ENCODE results near the gene ERMARD.

Gene ERMARD

GRCh38 chr6:169778646-169779045 is 27.2 kb downstream of the ERMARD start:
- H3K9me3 ChIP-seq (replicated peaks in 1 of 2; ENCODE audit: control insufficient read depth in 2 of 2, insufficient read depth in 1 of 2, low read depth in 1 of 2, low read length in 2 of 2): peaks cover 0 to 4% of the 10 kb centered on the region in 2 donors
- WGBS, 2 donors (ENCODE audit: extremely low coverage in 2 of 2, insufficient read length in 2 of 2, insufficient replicate concordance in 1 of 2): no CpG with 5 or more reads among the region's 12 CpGs
- H3K9ac ChIP-seq (ENCODE audit: low read depth, low read length, poor library complexity): no peak overlapping the region
- peaks cover 4% of the 10 kb centered on the region for H3K79me1 ChIP-seq (ENCODE audit: low read depth, low read length)
- no peaks in the 10 kb centered on the region for H3K4me1 ChIP-seq (ENCODE audit: control insufficient read depth in 2 of 2, insufficient read depth in 1 of 2, low read depth in 1 of 2, low read length in 2 of 2)
- no peak overlapping the region for H4K91ac ChIP-seq (ENCODE audit: low read depth, low read length, poor library complexity)
- no peak overlapping the region for H2BK5ac ChIP-seq (ENCODE audit: low read length)
- no peak overlapping the region for H3K4me3 ChIP-seq (ENCODE audit: low read length in 2 of 2)
- no peak overlapping the region for H3K4me2 ChIP-seq (ENCODE audit: insufficient read depth, low read length, poor library complexity, severe bottlenecking)
- H3K18ac ChIP-seq (ENCODE audit: low read length): no peak overlapping the region
- no peak overlapping the region for H2BK120ac ChIP-seq (ENCODE audit: low read depth, low read length)
- peaks cover 7 to 60% of the 10 kb centered on the region in 2 donors for H3K36me3 ChIP-seq (replicated peaks in 1 of 2; ENCODE audit: control insufficient read depth in 2 of 2, insufficient read depth in 2 of 2, low read length in 2 of 2)
- H3K4ac ChIP-seq (ENCODE audit: low read length): no peak overlapping the region
- no peak overlapping the region for H3K27ac ChIP-seq (replicated peaks; ENCODE audit: low read length)
- H4K8ac ChIP-seq (ENCODE audit: low read depth, low read length): no peak overlapping the region
- H2AFZ ChIP-seq (ENCODE audit: low read length): no peak overlapping the region
- H2BK12ac ChIP-seq (ENCODE audit: low read length): no peak overlapping the region
- H3K27me3 ChIP-seq (ENCODE audit: control insufficient read depth in 3 of 3, insufficient read depth in 3 of 3, low read depth in 1 of 3, low read length in 3 of 3): no peaks in the 10 kb centered on the region
- H2AK5ac ChIP-seq (ENCODE audit: low read depth, low read length): no peak overlapping the region
- H3K14ac ChIP-seq (ENCODE audit: low read length): no peak overlapping the region
- H3K23ac ChIP-seq (ENCODE audit: low read depth, low read length, poor library complexity): no peak overlapping the region
- DNase-seq (ENCODE audit: low spot score): no peak
- H2BK15ac ChIP-seq (ENCODE audit: low read length): no peak overlapping the region

- no peak overlapping the region for H2AK5ac ChIP-seq (ENCODE audit: low read depth, low read length)
- no peak overlapping the region for H3K23ac ChIP-seq (ENCODE audit: low read depth, low read length, poor library complexity)
- H3K18ac ChIP-seq (ENCODE audit: low read length): no peak overlapping the region
- H3K27ac ChIP-seq (replicated peaks; ENCODE audit: low read length): no peak overlapping the region
- peak overlapping the region; percentile 30 for H2BK5ac ChIP-seq (ENCODE audit: low read length)
- H4K91ac ChIP-seq (ENCODE audit: low read depth, low read length, poor library complexity): no peak overlapping the region
- H3K4me2 ChIP-seq (ENCODE audit: insufficient read depth, low read length, poor library complexity, severe bottlenecking): no peak overlapping the region
- H3K9ac ChIP-seq (ENCODE audit: low read depth, low read length, poor library complexity): no peak overlapping the region
- no peak overlapping the region for H2BK120ac ChIP-seq (ENCODE audit: low read depth, low read length)
- no CpG with 5 or more reads among the region's 8 CpGs for WGBS, 2 donors (ENCODE audit: extremely low coverage in 2 of 2, insufficient read length in 2 of 2, insufficient replicate concordance in 1 of 2)
- H2AFZ ChIP-seq (ENCODE audit: low read length): no peak overlapping the region
- H2BK12ac ChIP-seq (ENCODE audit: low read length): no peak overlapping the region
- peaks cover 4% of the 10 kb centered on the region for H3K79me1 ChIP-seq (ENCODE audit: low read depth, low read length)
- peak overlapping the region in 1 of 2 donors; percentile 38 for H3K4me3 ChIP-seq (ENCODE audit: low read length in 2 of 2)
- H2BK15ac ChIP-seq (ENCODE audit: low read length): no peak overlapping the region
- H3K9me3 ChIP-seq (replicated peaks in 1 of 2; ENCODE audit: control insufficient read depth in 2 of 2, insufficient read depth in 1 of 2, low read depth in 1 of 2, low read length in 2 of 2): peaks cover 0 to 4% of the 10 kb centered on the region in 2 donors
- H4K8ac ChIP-seq (ENCODE audit: low read depth, low read length): no peak overlapping the region
- H3K36me3 ChIP-seq (replicated peaks in 1 of 2; ENCODE audit: control insufficient read depth in 2 of 2, insufficient read depth in 2 of 2, low read length in 2 of 2): peaks cover 7 to 62% of the 10 kb centered on the region in 2 donors
- no peaks in the 10 kb centered on the region for H3K4me1 ChIP-seq (ENCODE audit: control insufficient read depth in 2 of 2, insufficient read depth in 1 of 2, low read depth in 1 of 2, low read length in 2 of 2)
- no peak overlapping the region for H3K14ac ChIP-seq (ENCODE audit: low read length)
- no peak for DNase-seq (ENCODE audit: low spot score)
- H3K4ac ChIP-seq (ENCODE audit: low read length): no peak overlapping the region
- no peaks in the 10 kb centered on the region for H3K27me3 ChIP-seq (ENCODE audit: control insufficient read depth in 3 of 3, insufficient read depth in 3 of 3, low read depth in 1 of 3, low read length in 3 of 3)
Observed at GRCh38 chr6:169779092-169779815, 27.8 kb downstream of the ERMARD start.

- Histone ChIP-seq H3K27me3 (ENCODE audit: control insufficient read depth in 3 of 3, insufficient read depth in 3 of 3, low read depth in 1 of 3, low read length in 3 of 3) (no peaks in the 10 kb centered on the region), H2BK15ac (ENCODE audit: low read length) (no peak overlapping the region), H4K91ac (ENCODE audit: low read depth, low read length, poor library complexity) (peak overlapping the region; percentile 43), H3K14ac (ENCODE audit: low read length) (peak overlapping the region; percentile 27), H3K79me1 (ENCODE audit: low read depth, low read length) (peaks cover 4% of the 10 kb centered on the region), H2BK5ac (ENCODE audit: low read length) (peak overlapping the region; percentile 30), H2BK12ac (ENCODE audit: low read length) (no peak overlapping the region), H3K23ac (ENCODE audit: low read depth, low read length, poor library complexity) (no peak overlapping the region), H4K8ac (ENCODE audit: low read depth, low read length) (no peak overlapping the region), H2AFZ (ENCODE audit: low read length) (no peak overlapping the region), H3K4me2 (ENCODE audit: insufficient read depth, low read length, poor library complexity, severe bottlenecking) (no peak overlapping the region), H3K4me1 (ENCODE audit: control insufficient read depth in 2 of 2, insufficient read depth in 1 of 2, low read depth in 1 of 2, low read length in 2 of 2) (no peaks in the 10 kb centered on the region), H3K9me3 (replicated peaks in 1 of 2; ENCODE audit: control insufficient read depth in 2 of 2, insufficient read depth in 1 of 2, low read depth in 1 of 2, low read length in 2 of 2) (peaks cover 0 to 4% of the 10 kb centered on the region in 2 donors), H3K36me3 (replicated peaks in 1 of 2; ENCODE audit: control insufficient read depth in 2 of 2, insufficient read depth in 2 of 2, low read length in 2 of 2) (peaks cover 7 to 56% of the 10 kb centered on the region in 2 donors), H3K9ac (ENCODE audit: low read depth, low read length, poor library complexity) (peak overlapping the region; percentile 55), H3K4ac (ENCODE audit: low read length) (no peak overlapping the region), H2AK5ac (ENCODE audit: low read depth, low read length) (no peak overlapping the region), H3K27ac (replicated peaks; ENCODE audit: low read length) (no peak overlapping the region), H3K18ac (ENCODE audit: low read length) (no peak overlapping the region), H2BK120ac (ENCODE audit: low read depth, low read length) (no peak overlapping the region), H3K4me3 (ENCODE audit: low read length in 2 of 2) (no peak overlapping the region)
- WGBS, 2 donors (ENCODE audit: extremely low coverage in 2 of 2, insufficient read length in 2 of 2, insufficient replicate concordance in 1 of 2): no CpG with 5 or more reads among the region's 5 CpGs
- DNase-seq (ENCODE audit: low spot score): no peak
Observed at GRCh38 chr6:169779896-169780295, 28.5 kb downstream of the ERMARD start.

- H3K27me3 ChIP-seq (ENCODE audit: control insufficient read depth in 3 of 3, insufficient read depth in 3 of 3, low read depth in 1 of 3, low read length in 3 of 3): no peaks in the 10 kb centered on the region
- H3K4me1 ChIP-seq (ENCODE audit: control insufficient read depth in 2 of 2, insufficient read depth in 1 of 2, low read depth in 1 of 2, low read length in 2 of 2): no peaks in the 10 kb centered on the region
- no peak overlapping the region for H3K9ac ChIP-seq (ENCODE audit: low read depth, low read length, poor library complexity)
- no peak overlapping the region for H2AK5ac ChIP-seq (ENCODE audit: low read depth, low read length)
- H3K9me3 ChIP-seq (replicated peaks in 1 of 2; ENCODE audit: control insufficient read depth in 2 of 2, insufficient read depth in 1 of 2, low read depth in 1 of 2, low read length in 2 of 2): peaks cover 0 to 4% of the 10 kb centered on the region in 2 donors
- H3K4ac ChIP-seq (ENCODE audit: low read length): no peak overlapping the region
- no peak overlapping the region for H3K4me2 ChIP-seq (ENCODE audit: insufficient read depth, low read length, poor library complexity, severe bottlenecking)
- no peak overlapping the region for H4K8ac ChIP-seq (ENCODE audit: low read depth, low read length)
- peaks cover 4% of the 10 kb centered on the region for H3K79me1 ChIP-seq (ENCODE audit: low read depth, low read length)
- H2BK5ac ChIP-seq (ENCODE audit: low read length): no peak overlapping the region
- no peak overlapping the region for H2AFZ ChIP-seq (ENCODE audit: low read length)
- H3K14ac ChIP-seq (ENCODE audit: low read length): no peak overlapping the region
- H4K91ac ChIP-seq (ENCODE audit: low read depth, low read length, poor library complexity): no peak overlapping the region
- WGBS, 2 donors (ENCODE audit: extremely low coverage in 2 of 2, insufficient read length in 2 of 2, insufficient replicate concordance in 1 of 2): no CpG with 5 or more reads among the region's 11 CpGs
- H2BK12ac ChIP-seq (ENCODE audit: low read length): no peak overlapping the region
- H2BK15ac ChIP-seq (ENCODE audit: low read length): no peak overlapping the region
- H2BK120ac ChIP-seq (ENCODE audit: low read depth, low read length): no peak overlapping the region
- no peak overlapping the region for H3K27ac ChIP-seq (replicated peaks; ENCODE audit: low read length)
- H3K4me3 ChIP-seq (ENCODE audit: low read length in 2 of 2): no peak overlapping the region
- H3K23ac ChIP-seq (ENCODE audit: low read depth, low read length, poor library complexity): no peak overlapping the region
- H3K18ac ChIP-seq (ENCODE audit: low read length): no peak overlapping the region
- peaks cover 7 to 50% of the 10 kb centered on the region in 2 donors for H3K36me3 ChIP-seq (replicated peaks in 1 of 2; ENCODE audit: control insufficient read depth in 2 of 2, insufficient read depth in 2 of 2, low read length in 2 of 2)
- DNase-seq (ENCODE audit: low spot score): no peak
Observed at GRCh38 chr6:169780571-169781091, 29.2 kb downstream of the ERMARD start.
